Fibroblast of the aortic adventitia (primary cell): ENCODE results near the gene HMX1. TPM values are rescaled to one million over a fixed set of nuclear protein-coding genes. Genes with fewer than 3 reads are reported as not detected.

Experiments
- DNase-seq: peaks from one replicate; pipeline ENCODE4 v3.0.0-alpha.2; 2010; ENCODE audit warnings: low read depth
- H3K4me3 ChIP-seq: 2 replicates; pipeline ENCODE4 v1.5.1; 2011; ENCODE audit warnings: low read depth, mild to moderate bottlenecking, control low read depth, low read length, moderate library complexity
- total RNA-seq: library from RNA; depleted of rRNA; stranded (reverse); fragments of >200 nt; gene quantifications from 2 replicates; pipeline ENCODE4 v1.2.3, GENCODE V29; 2012; ENCODE audit warnings: low replicate concordance
- TF ChIP-seq, protein P1 (sequence below): IDR thresholded peaks from 2 replicates; pipeline ENCODE4 v1.5.1; 2011; ENCODE audit warnings: mild to moderate bottlenecking, low read length, control low read depth, inconsistent platforms; ENCODE audit not compliant: insufficient read depth

The HMX1 gene
- total RNA-seq, 1 donor, result not detected

DNA sequence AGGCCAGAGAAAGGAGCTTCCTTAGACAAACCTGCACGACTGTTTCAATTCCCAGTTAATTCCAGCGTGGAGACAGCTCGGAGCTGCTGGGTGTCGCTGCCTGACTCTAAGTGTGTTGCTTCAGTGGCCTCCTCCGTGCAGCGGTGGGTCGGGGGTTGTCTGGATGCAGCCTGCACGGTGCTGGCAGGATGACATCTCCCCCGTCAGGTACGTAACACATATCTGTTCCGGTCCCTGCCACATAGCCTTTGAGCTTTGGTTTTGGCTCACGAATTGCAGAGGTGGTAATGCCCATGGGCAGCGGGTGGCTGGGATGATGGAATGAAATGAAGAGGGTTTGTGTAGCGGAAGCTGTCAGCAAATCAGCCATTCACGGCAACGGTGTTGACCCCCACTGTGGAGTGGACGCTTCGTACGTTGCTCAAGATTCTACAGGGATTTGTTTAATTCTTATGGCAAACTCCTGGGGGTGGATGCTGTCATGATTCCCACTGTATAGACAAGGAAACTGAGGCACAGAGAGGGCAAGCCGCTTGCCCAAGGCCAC is 33.7 kb upstream of the HMX1 start:
- H3K4me3 ChIP-seq, result no peak overlapping the region
- DNase-seq, result no peak
- TF ChIP-seq, protein P1, sequence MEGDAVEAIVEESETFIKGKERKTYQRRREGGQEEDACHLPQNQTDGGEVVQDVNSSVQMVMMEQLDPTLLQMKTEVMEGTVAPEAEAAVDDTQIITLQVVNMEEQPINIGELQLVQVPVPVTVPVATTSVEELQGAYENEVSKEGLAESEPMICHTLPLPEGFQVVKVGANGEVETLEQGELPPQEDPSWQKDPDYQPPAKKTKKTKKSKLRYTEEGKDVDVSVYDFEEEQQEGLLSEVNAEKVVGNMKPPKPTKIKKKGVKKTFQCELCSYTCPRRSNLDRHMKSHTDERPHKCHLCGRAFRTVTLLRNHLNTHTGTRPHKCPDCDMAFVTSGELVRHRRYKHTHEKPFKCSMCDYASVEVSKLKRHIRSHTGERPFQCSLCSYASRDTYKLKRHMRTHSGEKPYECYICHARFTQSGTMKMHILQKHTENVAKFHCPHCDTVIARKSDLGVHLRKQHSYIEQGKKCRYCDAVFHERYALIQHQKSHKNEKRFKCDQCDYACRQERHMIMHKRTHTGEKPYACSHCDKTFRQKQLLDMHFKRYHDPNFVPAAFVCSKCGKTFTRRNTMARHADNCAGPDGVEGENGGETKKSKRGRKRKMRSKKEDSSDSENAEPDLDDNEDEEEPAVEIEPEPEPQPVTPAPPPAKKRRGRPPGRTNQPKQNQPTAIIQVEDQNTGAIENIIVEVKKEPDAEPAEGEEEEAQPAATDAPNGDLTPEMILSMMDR, result no peak

DNA sequence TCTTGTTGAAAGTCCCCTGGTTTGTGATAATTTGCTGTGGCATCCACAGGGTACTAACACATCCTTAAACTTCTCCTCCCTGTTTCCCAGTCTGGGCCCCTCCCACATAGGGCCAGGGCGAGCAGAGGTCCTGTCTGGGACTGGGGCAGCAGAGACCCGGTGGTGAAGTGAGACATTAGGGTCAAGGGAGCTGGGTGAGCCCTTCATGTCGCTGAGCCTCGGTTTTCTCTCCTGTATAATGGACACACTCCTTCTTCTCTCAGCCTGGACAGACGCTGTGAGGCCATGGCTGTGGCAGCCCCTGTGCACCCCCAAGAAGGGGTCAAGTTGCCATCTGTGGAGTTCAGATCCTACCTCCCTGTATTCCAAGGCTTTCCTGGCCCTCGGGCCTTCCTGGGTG is 33.0 kb upstream of the HMX1 start:
- DNase-seq, result no peak
- TF ChIP-seq, protein P1, result no peak
- H3K4me3 ChIP-seq, result no peak overlapping the region

DNA sequence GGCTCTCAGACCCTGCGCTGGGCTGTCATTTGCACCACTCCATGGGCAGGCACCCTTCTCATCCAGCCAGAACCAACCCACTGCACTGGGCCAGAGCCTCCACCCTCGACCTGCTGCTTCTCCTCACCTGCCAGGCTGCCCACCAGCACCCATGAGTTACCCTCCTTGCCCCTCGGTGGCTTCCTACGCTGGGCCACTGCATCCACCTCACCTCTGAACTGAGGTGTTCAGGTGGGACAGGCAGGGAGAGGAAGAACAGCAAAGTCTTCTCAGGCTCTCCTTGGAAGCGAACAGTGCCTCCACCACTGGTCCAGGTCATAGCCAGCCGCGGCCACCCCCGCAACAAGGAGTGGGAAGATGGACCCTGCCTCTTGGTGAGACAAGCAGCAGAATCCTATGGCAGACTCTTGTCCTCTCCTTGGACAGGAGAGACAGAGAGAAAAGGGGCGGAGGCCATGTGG is 32.4 kb upstream of the HMX1 start:
- no peak for DNase-seq
- H3K4me3 ChIP-seq, result no peak overlapping the region

DNA sequence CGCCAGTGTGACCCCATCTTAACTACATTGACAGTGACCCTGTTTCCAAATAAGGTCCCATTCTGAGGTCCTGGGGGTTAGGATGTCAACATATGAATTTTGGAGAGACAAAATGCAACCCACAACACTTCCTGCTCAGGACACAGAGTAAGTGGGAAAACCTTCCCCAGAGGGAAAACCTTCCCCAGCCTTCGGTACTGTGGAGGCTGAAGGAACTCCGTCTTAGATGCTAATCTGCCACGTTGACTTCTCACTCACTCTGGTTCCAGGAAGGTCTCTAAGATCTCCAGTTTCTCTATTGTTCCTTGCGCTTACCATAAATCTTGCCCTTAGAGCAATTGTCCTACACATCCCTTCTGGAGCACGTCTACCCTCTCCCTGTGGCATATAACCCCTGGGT is 29.7 kb upstream of the HMX1 start:
- TF ChIP-seq, protein P1, result no peak
- no peak overlapping the region for H3K4me3 ChIP-seq
- no peak for DNase-seq

More for the DNA sequence above, 32.4 kb upstream of the HMX1 start:
- TF ChIP-seq, protein P1, result no peak

DNA sequence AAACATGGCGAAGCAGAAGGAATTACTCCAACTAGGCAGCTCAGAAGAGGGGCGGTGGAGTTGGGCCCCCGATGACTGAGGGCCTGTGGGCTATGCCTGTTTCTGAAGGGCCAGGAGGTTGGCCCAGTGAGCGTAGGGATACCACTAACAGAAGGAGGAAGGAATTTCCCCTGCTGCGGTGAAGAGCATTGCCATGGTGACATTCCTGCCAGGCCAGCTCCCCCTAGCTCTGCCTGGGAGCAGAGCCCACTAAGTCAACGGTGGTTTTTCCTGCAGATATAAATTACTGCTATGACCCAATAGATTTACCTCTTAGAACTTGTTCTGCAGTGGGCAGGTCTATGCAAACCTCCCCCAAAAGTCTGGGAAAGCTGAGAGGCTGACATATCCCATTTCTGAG is 28.9 kb upstream of the HMX1 start:
- no peak overlapping the region for H3K4me3 ChIP-seq
- TF ChIP-seq, protein P1, result no peak
- no peak for DNase-seq

DNA sequence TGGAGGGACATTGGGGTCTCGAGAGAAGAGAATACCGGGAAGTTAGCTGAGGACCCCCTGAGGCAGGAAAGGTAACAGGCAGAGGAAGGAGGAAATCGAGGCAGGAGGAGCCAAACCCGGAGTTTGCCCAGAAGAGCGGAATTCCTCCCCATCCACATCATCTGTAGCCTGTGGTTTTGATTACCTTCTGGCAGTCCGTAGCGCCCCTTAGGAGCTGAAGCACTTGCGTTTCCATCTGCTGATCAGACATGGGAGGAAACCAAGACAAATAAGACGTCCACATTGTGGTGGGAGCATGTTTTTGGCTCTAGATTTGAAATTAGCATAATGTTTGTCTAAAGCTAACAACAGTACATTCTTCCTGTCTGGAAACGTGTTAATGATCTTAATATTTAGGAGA is 26.8 kb upstream of the HMX1 start:
- no peak for DNase-seq
- TF ChIP-seq, protein P1, result no peak
- no peak overlapping the region for H3K4me3 ChIP-seq
